HT1080 (cell line): Measurements from ENCODE around the gene ANKK1. TPM values are rescaled to one million over a fixed set of nuclear protein-coding genes. Genes with fewer than 3 reads are reported as not detected.
A peak's percentile ranks its signal among the peaks of the same experiment; 100 is the strongest.

ENCODE experiments used
- DNase-seq: peaks from one replicate; pipeline ENCODE4 v3.0.0-alpha.2; 2015; ENCODE audit warnings: low read depth
- polyA plus RNA-seq, 2 experiments: library from polyadenylated mRNA; depleted of rRNA; stranded (reverse); fragments of >200 nt; gene quantifications; 2 replicates each; pipeline ENCODE4 v1.2.3, GENCODE V29; 2015
- total RNA-seq: library from RNA; depleted of rRNA; stranded (reverse); fragments of >200 nt; shearing (Covaris generic); gene quantifications from 2 replicates; pipeline ENCODE4 v1.2.3, GENCODE V29; 2014; rRNA removed

Gene ANKK1
- not detected in 2 replicates for total RNA-seq
- 0.02 TPM in 1 of 2 replicates, not detected in the other for polyA plus RNA-seq (2015; cell fraction: cytosol; rRNA removed)
- 0.42 and 0.46 TPM in 2 replicates for polyA plus RNA-seq (2015; cell fraction: nucleus; rRNA removed)

GRCh38 chr11:113387605-113388211 lies at the start of gene ANKK1:
Gene ANKK1, plus strand, starts transcription at chr11:113387779. Its CDS starts 106 bp downstream, at chr11:113387885.
- no peak for DNase-seq

GRCh38 chr11:113338730-113339129 lies 48.8 kb upstream of the ANKK1 start:
- no peak for DNase-seq

GRCh38 chr11:113339929-113340589 lies 47.5 kb upstream of the ANKK1 start:
- no peak for DNase-seq

GRCh38 chr11:113341388-113342165 lies 46.0 kb upstream of the ANKK1 start:
- DNase-seq, result no peak

GRCh38 chr11:113345978-113346377 lies 41.6 kb upstream of the ANKK1 start:
- no peak for DNase-seq

GRCh38 chr11:113349528-113349927 lies 38.1 kb upstream of the ANKK1 start:
- no peak for DNase-seq

- DNase-seq, result no peak
These were observed 37.1 kb upstream of the ANKK1 start for GRCh38 chr11:113350336-113351067.

- no peak for DNase-seq
These were observed 36.5 kb upstream of the ANKK1 start for GRCh38 chr11:113351068-113351450.

GRCh38 chr11:113351480-113351879 lies 36.1 kb upstream of the ANKK1 start:
- DNase-seq, result no peak

- no peak for DNase-seq
These were observed 31.4 kb upstream of the ANKK1 start for GRCh38 chr11:113356203-113356602.

- peak; percentile 4 for DNase-seq
These were observed 24.2 kb upstream of the ANKK1 start for GRCh38 chr11:113363406-113363805.

GRCh38 chr11:113363996-113364641 lies 23.5 kb upstream of the ANKK1 start:
- DNase-seq, result no peak

- no peak for DNase-seq
These were observed 21.7 kb upstream of the ANKK1 start for GRCh38 chr11:113365895-113366294.

- DNase-seq, result no peak
These were observed 18.2 kb upstream of the ANKK1 start for GRCh38 chr11:113369411-113369810.

- no peak for DNase-seq
These were observed 16.9 kb upstream of the ANKK1 start for GRCh38 chr11:113370634-113371033.

- DNase-seq, result no peak
These were observed 15.3 kb upstream of the ANKK1 start for GRCh38 chr11:113372309-113372708.

- DNase-seq, result peak; percentile 74
These were observed 14.3 kb upstream of the ANKK1 start for GRCh38 chr11:113373306-113373705.

- DNase-seq, result no peak
These were observed 13.5 kb upstream of the ANKK1 start for GRCh38 chr11:113373981-113374560.

- no peak for DNase-seq
These were observed 12.2 kb upstream of the ANKK1 start for GRCh38 chr11:113375402-113375801.

GRCh38 chr11:113376156-113376555 lies 11.4 kb upstream of the ANKK1 start:
- no peak for DNase-seq
